HG02610 (cell line): ENCODE measurements around the gene FKBP6.
A peak's percentile ranks its signal among the peaks of the same experiment; 100 is the strongest.
"Not testable (repeated sequence)": the region's sequence is repeated elsewhere in the genome, so short reads cannot be mapped to it uniquely, and the experiment has no call there.

Experiments used
- ATAC-seq: cut with Tn5 transposase; IDR thresholded peaks from one replicate; pipeline ENCODE4 v1.9.1; 2021; ENCODE audit warnings: mild to moderate bottlenecking, moderate library complexity; ENCODE audit not compliant: unreplicated experiment

FKBP6 gene

GRCh38 chr7:73327922-73328321 is at the start of gene FKBP6, which contains the start of gene TRIM50:
Gene FKBP6 (plus strand): TSS chr7:73328161. CDS start chr7:73328429, 268 bp downstream.
Gene TRIM50 (minus strand): TSS chr7:73328082. CDS start chr7:73324787, 3,295 bp downstream.
- not testable (repeated sequence) for ATAC-seq

- ATAC-seq = not testable (repeated sequence)
These were observed 30.7 kb upstream of the FKBP6 start for GRCh38 chr7:73297235-73297634.

- ATAC-seq = not testable (repeated sequence)
These were observed 30.3 kb upstream of the FKBP6 start for GRCh38 chr7:73297706-73298105.

GRCh38 chr7:73299812-73300211 is 28.1 kb upstream of the FKBP6 start:
- ATAC-seq = not testable (repeated sequence)

- not testable (repeated sequence) for ATAC-seq
These were observed 26.9 kb upstream of the FKBP6 start for GRCh38 chr7:73301108-73301507.

GRCh38 chr7:73302846-73303245 is 25.1 kb upstream of the FKBP6 start:
- ATAC-seq = not testable (repeated sequence)

GRCh38 chr7:73303546-73303945 is 24.4 kb upstream of the FKBP6 start:
- ATAC-seq = no peak

GRCh38 chr7:73304071-73304470 is 23.9 kb upstream of the FKBP6 start:
- ATAC-seq = no peak

GRCh38 chr7:73304612-73305387 is 23.2 kb upstream of the FKBP6 start:
- not testable (repeated sequence) for ATAC-seq

GRCh38 chr7:73307436-73307835 is 20.5 kb upstream of the FKBP6 start:
- ATAC-seq = no peak

- peak; percentile 36 for ATAC-seq
These were observed 19.8 kb upstream of the FKBP6 start for GRCh38 chr7:73308074-73308664.

GRCh38 chr7:73308665-73309214 is 19.2 kb upstream of the FKBP6 start, which contains the start of gene NSUN5:
Gene NSUN5 (minus strand): TSS chr7:73308826. CDS start chr7:73308790, 36 bp downstream.
- ATAC-seq = peak; percentile 81

- ATAC-seq = not testable (repeated sequence)
These were observed 16.5 kb upstream of the FKBP6 start for GRCh38 chr7:73311421-73311820.

- no peak for ATAC-seq
These were observed 15.0 kb upstream of the FKBP6 start for GRCh38 chr7:73312831-73313520.

- ATAC-seq = no peak
These were observed 14.4 kb upstream of the FKBP6 start for GRCh38 chr7:73313521-73313906.

- no peak for ATAC-seq
These were observed 13.7 kb upstream of the FKBP6 start for GRCh38 chr7:73314271-73314670.

GRCh38 chr7:73316521-73316920 is 11.4 kb upstream of the FKBP6 start:
- no peak for ATAC-seq

GRCh38 chr7:73318656-73319204 is 9.2 kb upstream of the FKBP6 start:
- not testable (repeated sequence) for ATAC-seq

- ATAC-seq = not testable (repeated sequence)
These were observed 8.4 kb upstream of the FKBP6 start for GRCh38 chr7:73319541-73319940.

GRCh38 chr7:73320009-73320408 is 8.0 kb upstream of the FKBP6 start:
- not testable (repeated sequence) for ATAC-seq
